Liver (tissue), 9 donors: ENCODE data around the gene POU5F1. TPM values are rescaled to one million over a fixed set of nuclear protein-coding genes. Genes with fewer than 3 reads are reported as not detected.

Experiments
- DNase-seq: peaks from one replicate; pipeline ENCODE4 v3.0.0-alpha.2; 2017; ENCODE audit warnings: low spot score
- H3K27ac ChIP-seq, 2 donors: one replicate each; pipeline ENCODE4 v1.7.0; 2013; ENCODE audit warnings: inconsistent platforms in 2 of 2, low read length in 2 of 2, control low read depth in 1 of 2, low read depth in 1 of 2, mild to moderate bottlenecking in 1 of 2
- H3K27me3 ChIP-seq, 4 donors: one replicate each; pipeline versions ENCODE4 v1.6.1 to v1.7.0; 2013; ENCODE audit warnings: low read length in 3 of 4, inconsistent platforms in 1 of 4, mild to moderate bottlenecking in 1 of 4, moderate library complexity in 1 of 4; ENCODE audit not compliant: control insufficient read depth in 4 of 4, insufficient read depth in 4 of 4
- H3K36me3 ChIP-seq, 4 donors: one replicate each; pipeline versions ENCODE4 v1.6.1 to v1.7.0; 2013; ENCODE audit warnings: low read length in 3 of 4, mild to moderate bottlenecking in 3 of 4, low read depth in 1 of 4, moderate library complexity in 1 of 4; ENCODE audit not compliant: control insufficient read depth in 4 of 4, insufficient read depth in 3 of 4
- H3K4me1 ChIP-seq, 4 donors: one replicate each; pipeline versions ENCODE4 v1.6.1 to v1.7.0; 2013; ENCODE audit warnings: low read length in 3 of 4, mild to moderate bottlenecking in 3 of 4, moderate library complexity in 1 of 4; ENCODE audit not compliant: control insufficient read depth in 4 of 4, insufficient read depth in 4 of 4
- H3K4me3 ChIP-seq, 3 donors: one replicate each; pipeline versions ENCODE4 v1.6.1 to v1.7.0; 2013; ENCODE audit warnings: low read length in 3 of 3, control low read depth in 1 of 3, low read depth in 1 of 3, mild to moderate bottlenecking in 1 of 3
- H3K9ac ChIP-seq, 2 donors: one replicate each; pipeline ENCODE4 v1.7.0; 2013; ENCODE audit warnings: low read length in 2 of 2, mild to moderate bottlenecking in 2 of 2, moderate library complexity in 2 of 2, control low read depth in 1 of 2, low read depth in 1 of 2
- H3K9me3 ChIP-seq, 4 donors: one replicate each; pipeline versions ENCODE4 v1.6.1 to v1.7.0; 2013; ENCODE audit warnings: low read length in 3 of 4; ENCODE audit not compliant: control insufficient read depth in 4 of 4
- ATF3 ChIP-seq: IDR thresholded peaks from 2 replicates; pipeline ENCODE4 v1.6.1; 2016; ENCODE audit warnings: antibody characterized with exemption
- EGR1 ChIP-seq, 2 donors: IDR thresholded peaks; 2 replicates each; pipeline ENCODE4 v1.6.1; 2016 to 2018; ENCODE audit warnings: antibody characterized with exemption in 2 of 2, low read depth in 2 of 2
- FOXA1 ChIP-seq: IDR thresholded peaks from 2 replicates; pipeline ENCODE4 v1.6.1; 2016; ENCODE audit warnings: antibody characterized with exemption
- FOXA2 ChIP-seq: IDR thresholded peaks from 2 replicates; pipeline ENCODE4 v1.6.1; 2016; ENCODE audit warnings: antibody characterized with exemption
- GABPA ChIP-seq, 2 donors: IDR thresholded peaks in 1 of 2; conservative IDR thresholded peaks in 1 of 2; 2 replicates each; pipeline ENCODE4 v1.6.1; 2016; ENCODE audit warnings: antibody characterized with exemption in 2 of 2, mild to moderate bottlenecking in 1 of 2, moderate library complexity in 1 of 2
- HNF4A ChIP-seq, 2 donors: conservative IDR thresholded peaks; 2 replicates each; pipeline ENCODE4 v1.6.1; 2016; ENCODE audit warnings: antibody characterized with exemption in 2 of 2, mild to moderate bottlenecking in 2 of 2
- JUND ChIP-seq, 2 donors: IDR thresholded peaks; 2 replicates each; pipeline ENCODE4 v1.6.1; 2016; ENCODE audit warnings: antibody characterized with exemption in 2 of 2
- MAX ChIP-seq: IDR thresholded peaks from 2 replicates; pipeline ENCODE4 v1.6.1; 2016; ENCODE audit warnings: antibody characterized with exemption
- NR2F2 ChIP-seq: IDR thresholded peaks from 2 replicates; pipeline ENCODE4 v1.6.1; 2016; ENCODE audit warnings: antibody characterized with exemption
- RAD21 ChIP-seq, 2 donors: IDR thresholded peaks; 2 replicates each; pipeline ENCODE4 v1.6.1; 2016; ENCODE audit warnings: antibody characterized with exemption in 2 of 2, mild to moderate bottlenecking in 2 of 2
- RXRA ChIP-seq, 2 donors: IDR thresholded peaks; 2 replicates each; pipeline ENCODE4 v1.6.1; 2017 to 2018; ENCODE audit warnings: antibody characterized with exemption in 2 of 2, mild to moderate bottlenecking in 1 of 2
- TAF1 ChIP-seq: conservative IDR thresholded peaks from 2 replicates; pipeline ENCODE4 v1.6.1; 2016; ENCODE audit warnings: antibody characterized with exemption, mild to moderate bottlenecking
- WGBS: extraction: QIAGEN DNeasy Blood & Tissue Kit; methylation state at CpG from one replicate; pipeline ENCODE4 v1.1.7; 2013; 5-methylcytosine and 5-hydroxymethylcytosine counted together
- polyA plus RNA-seq, 2 donors: library from polyadenylated mRNA; stranded (reverse) in 1 of 2; unstranded in 1 of 2; fragments of 200-250 nt in 1 of 2; fragments of >200 nt in 1 of 2; fragmentation: Nextera tagmentation in 1 of 2; extraction: Ambion mirVana in 1 of 2; gene quantifications; one replicate each; pipeline versions ENCODE4 v1.2.1 to v1.2.3, GENCODE V29; 2013 to 2015
- total RNA-seq, 2 donors: library from RNA; depleted of rRNA; stranded (reverse); fragments of >200 nt; gene quantifications; one replicate each; pipeline ENCODE4 v1.2.3, GENCODE V29; 2014
- TF ChIP-seq, protein P1 (sequence below): fragments of 150-350 bp; IDR thresholded peaks from 2 replicates; pipeline ENCODE4 v1.5.1; 2017; ENCODE audit warnings: improper control_type of control experiment, low read depth, low read length; ENCODE audit not compliant: missing input control
- TF ChIP-seq, protein P2 (sequence below): IDR thresholded peaks from 2 replicates; pipeline ENCODE4 v1.6.1; 2016; ENCODE audit warnings: antibody characterized with exemption
- donor health status: healthy.
- donor health status: healthy.
- donor health status: healthy.
- donor health status: healthy.
- donor health status: healthy.

Gene POU5F1
- total and polyA plus RNA-seq, 4 donors, result 0.32 to 3.2 TPM; not detected in 2

GRCh38 chr6:31131595-31131994 is 38.9 kb downstream of the POU5F1 start:
- 86% methylated on average over 3 of the region's 3 CpGs for WGBS
- H3K27ac ChIP-seq, result no peak overlapping the region
- no peak for DNase-seq

DNA sequence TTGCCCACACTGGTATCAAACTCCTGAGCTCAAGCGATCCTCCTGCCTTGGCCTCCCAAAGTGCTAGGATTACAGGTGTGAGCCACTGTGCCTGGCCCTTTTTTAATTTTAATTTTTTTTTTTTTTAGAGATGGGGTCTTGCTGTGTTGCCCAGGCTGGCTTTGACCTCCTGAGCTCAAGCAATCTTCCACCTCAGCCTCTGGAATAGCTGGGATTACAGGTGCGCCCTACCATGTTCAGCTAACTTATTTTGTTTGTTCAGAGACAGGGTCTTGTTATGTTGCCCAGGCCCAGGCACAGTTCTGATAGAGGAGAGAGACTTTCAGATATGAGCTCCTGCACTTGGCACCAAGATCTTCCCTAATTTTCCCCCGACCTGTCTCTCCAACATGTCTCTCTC is 39.7 kb downstream of the POU5F1 start:
- Histone ChIP-seq H3K27me3 (no peaks in the 10 kb centered on the region), H3K4me3 (no peak overlapping the region), H3K9me3 (no peaks in the 10 kb centered on the region), H3K4me1 (no peaks in the 10 kb centered on the region), H3K9ac (no peak overlapping the region), H3K36me3 (no peaks in the 10 kb centered on the region), H3K27ac (no peak overlapping the region)
- WGBS, result 92% methylated on average over 3 of the region's 3 CpGs
- TF ChIP-seq RXRA (IDR thresholded peaks at IDR 0.05) (no peak), FOXA2 (no peak), JUND (IDR thresholded peaks at IDR 0.05) (no peak)
- TF ChIP-seq, protein P1, sequence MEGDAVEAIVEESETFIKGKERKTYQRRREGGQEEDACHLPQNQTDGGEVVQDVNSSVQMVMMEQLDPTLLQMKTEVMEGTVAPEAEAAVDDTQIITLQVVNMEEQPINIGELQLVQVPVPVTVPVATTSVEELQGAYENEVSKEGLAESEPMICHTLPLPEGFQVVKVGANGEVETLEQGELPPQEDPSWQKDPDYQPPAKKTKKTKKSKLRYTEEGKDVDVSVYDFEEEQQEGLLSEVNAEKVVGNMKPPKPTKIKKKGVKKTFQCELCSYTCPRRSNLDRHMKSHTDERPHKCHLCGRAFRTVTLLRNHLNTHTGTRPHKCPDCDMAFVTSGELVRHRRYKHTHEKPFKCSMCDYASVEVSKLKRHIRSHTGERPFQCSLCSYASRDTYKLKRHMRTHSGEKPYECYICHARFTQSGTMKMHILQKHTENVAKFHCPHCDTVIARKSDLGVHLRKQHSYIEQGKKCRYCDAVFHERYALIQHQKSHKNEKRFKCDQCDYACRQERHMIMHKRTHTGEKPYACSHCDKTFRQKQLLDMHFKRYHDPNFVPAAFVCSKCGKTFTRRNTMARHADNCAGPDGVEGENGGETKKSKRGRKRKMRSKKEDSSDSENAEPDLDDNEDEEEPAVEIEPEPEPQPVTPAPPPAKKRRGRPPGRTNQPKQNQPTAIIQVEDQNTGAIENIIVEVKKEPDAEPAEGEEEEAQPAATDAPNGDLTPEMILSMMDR, result no peak
- TF ChIP-seq, protein P2, sequence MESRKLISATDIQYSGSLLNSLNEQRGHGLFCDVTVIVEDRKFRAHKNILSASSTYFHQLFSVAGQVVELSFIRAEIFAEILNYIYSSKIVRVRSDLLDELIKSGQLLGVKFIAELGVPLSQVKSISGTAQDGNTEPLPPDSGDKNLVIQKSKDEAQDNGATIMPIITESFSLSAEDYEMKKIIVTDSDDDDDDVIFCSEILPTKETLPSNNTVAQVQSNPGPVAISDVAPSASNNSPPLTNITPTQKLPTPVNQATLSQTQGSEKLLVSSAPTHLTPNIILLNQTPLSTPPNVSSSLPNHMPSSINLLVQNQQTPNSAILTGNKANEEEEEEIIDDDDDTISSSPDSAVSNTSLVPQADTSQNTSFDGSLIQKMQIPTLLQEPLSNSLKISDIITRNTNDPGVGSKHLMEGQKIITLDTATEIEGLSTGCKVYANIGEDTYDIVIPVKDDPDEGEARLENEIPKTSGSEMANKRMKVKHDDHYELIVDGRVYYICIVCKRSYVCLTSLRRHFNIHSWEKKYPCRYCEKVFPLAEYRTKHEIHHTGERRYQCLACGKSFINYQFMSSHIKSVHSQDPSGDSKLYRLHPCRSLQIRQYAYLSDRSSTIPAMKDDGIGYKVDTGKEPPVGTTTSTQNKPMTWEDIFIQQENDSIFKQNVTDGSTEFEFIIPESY, result no peak
- DNase-seq, result no peak

More at GRCh38 chr6:31131595-31131994, 38.9 kb downstream of the POU5F1 start:
- H3K27me3 ChIP-seq, result no peaks in the 10 kb centered on the region
- H3K36me3 ChIP-seq, result no peaks in the 10 kb centered on the region
- TF ChIP-seq GABPA (IDR thresholded peaks at IDR 0.05 in 1 of 2, conservative IDR thresholded peaks at IDR 0.05 in 1 of 2), result no peak
- TF ChIP-seq, protein P2, result no peak
- no peak for TF ChIP-seq MAX
- no peak for TF ChIP-seq RAD21 (IDR thresholded peaks at IDR 0.05)
- no peak for TF ChIP-seq EGR1 (IDR thresholded peaks at IDR 0.05; ENCODE audit: low read depth in 2 of 2)
- TF ChIP-seq JUND (IDR thresholded peaks at IDR 0.05), result no peak
- TF ChIP-seq NR2F2, result no peak
- TF ChIP-seq TAF1, result no peak
- TF ChIP-seq FOXA1, result no peak
- TF ChIP-seq ATF3, result no peak
- no peak for TF ChIP-seq HNF4A (conservative IDR thresholded peaks at IDR 0.05)
- H3K9ac ChIP-seq, result no peak overlapping the region
- no peaks in the 10 kb centered on the region for H3K9me3 ChIP-seq
- no peaks in the 10 kb centered on the region for H3K4me1 ChIP-seq
- no peak overlapping the region for H3K4me3 ChIP-seq
